KMS-11 (cell line): ENCODE results near the gene THEMIS.
"Not testable (repeated sequence)": the region's sequence is repeated elsewhere in the genome, so short reads cannot be mapped to it uniquely, and the experiment has no call there.

Experiments
- H2AFZ ChIP-seq: fragments of 200-600 bp; sonication (generic); 2 replicates; pipeline ENCODE4 v1.6.1; 2016; ENCODE audit warnings: antibody characterized with exemption, mixed run types, low read depth
- H3K27ac ChIP-seq: fragments of 200-600 bp; sonication (generic); 2 replicates; pipeline ENCODE4 v1.6.1; 2016; ENCODE audit warnings: mild to moderate bottlenecking, mixed run types
- H3K27me3 ChIP-seq: fragments of 200-600 bp; sonication (generic); 2 replicates; pipeline ENCODE4 v1.6.1; 2017; ENCODE audit warnings: mild to moderate bottlenecking, low read depth, mixed run types, moderate library complexity; ENCODE audit not compliant: insufficient read depth
- H3K36me3 ChIP-seq: fragments of 200-600 bp; sonication (generic); 2 replicates; pipeline ENCODE4 v1.6.1; 2017; ENCODE audit warnings: mild to moderate bottlenecking, mixed run types; ENCODE audit not compliant: insufficient read depth
- H3K4me1 ChIP-seq: fragments of 200-600 bp; sonication (generic); 2 replicates; pipeline ENCODE4 v1.6.1; 2016; ENCODE audit warnings: mild to moderate bottlenecking, low read depth, mixed run types; ENCODE audit not compliant: poor library complexity, severe bottlenecking
- H3K4me2 ChIP-seq: fragments of 200-600 bp; sonication (generic); 2 replicates; pipeline ENCODE4 v1.7.0; 2016; ENCODE audit warnings: mild to moderate bottlenecking, mixed run types
- H3K4me3 ChIP-seq: fragments of 200-600 bp; sonication (generic); IDR thresholded peaks from 2 replicates; pipeline ENCODE4 v1.6.1; 2017; ENCODE audit warnings: low read depth, low read length, mixed read lengths; ENCODE audit not compliant: insufficient read depth
- H3K79me2 ChIP-seq: fragments of 200-600 bp; sonication (generic); 2 replicates; pipeline ENCODE4 v1.6.1; 2016; ENCODE audit warnings: low read depth, mixed run types; ENCODE audit not compliant: insufficient read depth
- H3K9ac ChIP-seq: fragments of 200-600 bp; sonication (generic); 2 replicates; pipeline ENCODE4 v1.6.1; 2016; ENCODE audit warnings: mild to moderate bottlenecking, mixed run types
- H4K20me1 ChIP-seq: fragments of 200-600 bp; sonication (generic); 2 replicates; pipeline ENCODE4 v1.6.1; 2016; ENCODE audit warnings: mild to moderate bottlenecking, mixed run types; ENCODE audit not compliant: insufficient read depth
- TF ChIP-seq, protein P1 (sequence below): fragments of 200-600 bp; sonication (generic); conservative IDR thresholded peaks from 2 replicates; pipeline ENCODE4 v1.6.1; 2017; ENCODE audit warnings: low read depth, mild to moderate bottlenecking, antibody characterized with exemption, low read length, moderate library complexity, mixed read lengths

The THEMIS gene

GRCh38 chr6:127932708-127933107 lies 31.9 kb upstream of the THEMIS start:
- H3K9ac ChIP-seq: no peak overlapping the region
- no peaks in the 10 kb centered on the region for H4K20me1 ChIP-seq
- H3K27ac ChIP-seq: no peak overlapping the region
- H3K36me3 ChIP-seq: no peaks in the 10 kb centered on the region
- H3K79me2 ChIP-seq: no peaks in the 10 kb centered on the region
- H2AFZ ChIP-seq: no peak overlapping the region
- H3K4me3 ChIP-seq: no peak overlapping the region
- H3K4me2 ChIP-seq: no peak overlapping the region
- H3K27me3 ChIP-seq: no peaks in the 10 kb centered on the region
- TF ChIP-seq, protein P1, sequence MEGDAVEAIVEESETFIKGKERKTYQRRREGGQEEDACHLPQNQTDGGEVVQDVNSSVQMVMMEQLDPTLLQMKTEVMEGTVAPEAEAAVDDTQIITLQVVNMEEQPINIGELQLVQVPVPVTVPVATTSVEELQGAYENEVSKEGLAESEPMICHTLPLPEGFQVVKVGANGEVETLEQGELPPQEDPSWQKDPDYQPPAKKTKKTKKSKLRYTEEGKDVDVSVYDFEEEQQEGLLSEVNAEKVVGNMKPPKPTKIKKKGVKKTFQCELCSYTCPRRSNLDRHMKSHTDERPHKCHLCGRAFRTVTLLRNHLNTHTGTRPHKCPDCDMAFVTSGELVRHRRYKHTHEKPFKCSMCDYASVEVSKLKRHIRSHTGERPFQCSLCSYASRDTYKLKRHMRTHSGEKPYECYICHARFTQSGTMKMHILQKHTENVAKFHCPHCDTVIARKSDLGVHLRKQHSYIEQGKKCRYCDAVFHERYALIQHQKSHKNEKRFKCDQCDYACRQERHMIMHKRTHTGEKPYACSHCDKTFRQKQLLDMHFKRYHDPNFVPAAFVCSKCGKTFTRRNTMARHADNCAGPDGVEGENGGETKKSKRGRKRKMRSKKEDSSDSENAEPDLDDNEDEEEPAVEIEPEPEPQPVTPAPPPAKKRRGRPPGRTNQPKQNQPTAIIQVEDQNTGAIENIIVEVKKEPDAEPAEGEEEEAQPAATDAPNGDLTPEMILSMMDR: no peak
- H3K4me1 ChIP-seq: peaks cover 30% of the 10 kb centered on the region

DNA sequence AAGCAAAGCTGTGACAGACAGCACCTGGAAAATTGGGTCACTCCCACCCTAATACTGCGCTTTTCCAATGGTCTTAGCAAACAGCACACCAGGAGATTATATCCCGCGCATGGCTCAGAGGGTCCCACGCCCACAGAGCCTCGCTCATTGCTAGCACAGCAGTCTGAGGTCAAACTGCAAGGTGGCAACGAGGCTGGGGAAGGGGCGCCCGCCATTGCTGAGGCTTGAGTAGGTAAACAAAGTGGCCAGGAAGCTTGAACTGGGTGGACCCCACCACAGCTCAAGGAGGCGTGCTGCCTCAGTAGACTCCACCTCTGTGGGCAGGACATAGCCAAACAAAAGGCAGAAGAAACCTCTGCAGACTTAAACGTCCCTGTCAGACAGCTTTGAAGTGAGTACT lies 25.6 kb upstream of the THEMIS start:
- not testable (repeated sequence) for H3K4me3 ChIP-seq, H3K4me1 ChIP-seq

GRCh38 chr6:127924440-127924839 lies 23.6 kb upstream of the THEMIS start:
- no peak overlapping the region for H3K27ac ChIP-seq
- H3K4me3 ChIP-seq: no peak overlapping the region
- no peaks in the 10 kb centered on the region for H3K4me1 ChIP-seq
- TF ChIP-seq, protein P1: no peak
- H3K27me3 ChIP-seq: no peaks in the 10 kb centered on the region
- no peaks in the 10 kb centered on the region for H3K79me2 ChIP-seq
- H3K9ac ChIP-seq: no peak overlapping the region
- H3K4me2 ChIP-seq: no peak overlapping the region
- no peaks in the 10 kb centered on the region for H3K36me3 ChIP-seq
- H4K20me1 ChIP-seq: no peaks in the 10 kb centered on the region
- H2AFZ ChIP-seq: no peak overlapping the region

More for the DNA sequence above, 25.6 kb upstream of the THEMIS start:
- not testable (repeated sequence) for H3K36me3 ChIP-seq, H4K20me1 ChIP-seq, H3K4me2 ChIP-seq, H2AFZ ChIP-seq, H3K79me2 ChIP-seq, H3K9ac ChIP-seq, H3K27ac ChIP-seq, H3K27me3 ChIP-seq

- TF ChIP-seq, protein P1: no peak
- Histone ChIP-seq H3K9ac (no peak overlapping the region), H3K4me1 (peaks cover 1% of the 10 kb centered on the region), H3K4me3 (no peak overlapping the region), H2AFZ (no peak overlapping the region), H3K79me2 (no peaks in the 10 kb centered on the region), H3K27me3 (no peaks in the 10 kb centered on the region), H3K4me2 (no peak overlapping the region), H3K36me3 (no peaks in the 10 kb centered on the region), H3K27ac (no peak overlapping the region), H4K20me1 (no peaks in the 10 kb centered on the region)
These were observed 23.2 kb upstream of the THEMIS start for GRCh38 chr6:127924031-127924430.

GRCh38 chr6:127923135-127923534 lies 22.3 kb upstream of the THEMIS start:
- H3K27me3 ChIP-seq: no peaks in the 10 kb centered on the region
- H4K20me1 ChIP-seq: no peaks in the 10 kb centered on the region
- no peak overlapping the region for H3K4me3 ChIP-seq
- H3K36me3 ChIP-seq: no peaks in the 10 kb centered on the region
- no peak overlapping the region for H3K27ac ChIP-seq
- H3K4me1 ChIP-seq: peaks cover 10% of the 10 kb centered on the region
- H3K79me2 ChIP-seq: no peaks in the 10 kb centered on the region
- no peak overlapping the region for H3K4me2 ChIP-seq
- no peak overlapping the region for H2AFZ ChIP-seq
- H3K9ac ChIP-seq: no peak overlapping the region
- TF ChIP-seq, protein P1: no peak
